Uterus (tissue), 4 donors: ENCODE results near the gene OPRPN. TPM values are rescaled to one million over a fixed set of nuclear protein-coding genes. Genes with fewer than 3 reads are reported as not detected.

Experiments used
- DNase-seq, 2 donors: peaks; one replicate each; pipeline ENCODE4 v3.0.0-alpha.2; 2019 to 2020
- H3K27ac ChIP-seq, 2 donors: fragments of 200-600 bp; sonication (generic); 1 replicate in 1 of 2; 2 replicates in 1 of 2; pipeline ENCODE4 v1.5.1; 2016 to 2018
- H3K27me3 ChIP-seq, 2 donors: fragments of 200-600 bp; sonication (generic); one replicate each; pipeline ENCODE4 v1.5.1; 2018 to 2019; ENCODE audit warnings: control low read depth in 1 of 2
- H3K36me3 ChIP-seq, 2 donors: fragments of 200-600 bp; sonication (generic); one replicate each; pipeline ENCODE4 v1.5.1; 2019; ENCODE audit warnings: control low read depth in 1 of 2
- H3K4me1 ChIP-seq, 2 donors: fragments of 200-600 bp; sonication (generic); one replicate each; pipeline ENCODE4 v1.5.1; 2018 to 2019; ENCODE audit warnings: control low read depth in 1 of 2
- H3K4me3 ChIP-seq, 2 donors: fragments of 200-600 bp; sonication (generic); 1 replicate in 1 of 2; 2 replicates in 1 of 2; pipeline ENCODE4 v1.5.1; 2018 to 2019; ENCODE audit warnings: mild to moderate bottlenecking in 1 of 2
- H3K9me3 ChIP-seq, 2 donors: fragments of 200-600 bp; sonication (generic); one replicate each; pipeline ENCODE4 v1.5.1; 2019; ENCODE audit warnings: control low read depth in 1 of 2
- POLR2A ChIP-seq, 2 donors: fragments of 450-650 bp; IDR thresholded peaks; one replicate each; pipeline ENCODE4 v1.6.1; 2016; ENCODE audit warnings: antibody characterized with exemption in 2 of 2, mild to moderate bottlenecking in 1 of 2, moderate library complexity in 1 of 2
- intact Hi-C: fragments of 100-400 bp; cut with DNase I; formaldehyde crosslinking; loops from one replicate; pipeline ENCODE4 v1.15.1; 2023; ENCODE audit warnings: low total_unique reads
- total RNA-seq, 4 donors: library from RNA; depleted of rRNA in 3 of 4; stranded (reverse); fragments of >200 nt in 3 of 4; gene quantifications; one replicate each; pipeline versions ENCODE4 v1.1.0 to v1.2.4, GENCODE V29; 2014 to 2023
- TF ChIP-seq, protein P1 (sequence below), 4 experiments: fragments of 200-600 bp in 2 of 4; fragments of 450-650 bp in 2 of 4; sonication (generic) in 2 of 4; IDR thresholded peaks; one replicate each; pipeline ENCODE4 v1.5.1; 2016 to 2019; ENCODE audit warnings: antibody characterized with exemption in 4 of 4, mild to moderate bottlenecking in 2 of 4, moderate library complexity in 1 of 4
- donor health status: DM: yes; HTN: yes; CAD: no.

OPRPN gene
- total RNA-seq: not detected

GRCh38 chr4:70397580-70397979 is at the start of gene OPRPN:
Gene OPRPN, plus strand, starts transcription at chr4:70397940. Its CDS starts 1,346 bp downstream, at chr4:70399286.
- DNase-seq: no peak
- Histone ChIP-seq H3K9me3 (no peaks in the 10 kb centered on the region), H3K4me3 (no peak within 1 kb of the TSS), H3K36me3 (no peaks in the 10 kb centered on the region), H3K27me3 (no peaks in the 10 kb centered on the region), H3K27ac (no peak within 1 kb of the TSS), H3K4me1 (no peaks in the 10 kb centered on the region)
- TF ChIP-seq, protein P1, sequence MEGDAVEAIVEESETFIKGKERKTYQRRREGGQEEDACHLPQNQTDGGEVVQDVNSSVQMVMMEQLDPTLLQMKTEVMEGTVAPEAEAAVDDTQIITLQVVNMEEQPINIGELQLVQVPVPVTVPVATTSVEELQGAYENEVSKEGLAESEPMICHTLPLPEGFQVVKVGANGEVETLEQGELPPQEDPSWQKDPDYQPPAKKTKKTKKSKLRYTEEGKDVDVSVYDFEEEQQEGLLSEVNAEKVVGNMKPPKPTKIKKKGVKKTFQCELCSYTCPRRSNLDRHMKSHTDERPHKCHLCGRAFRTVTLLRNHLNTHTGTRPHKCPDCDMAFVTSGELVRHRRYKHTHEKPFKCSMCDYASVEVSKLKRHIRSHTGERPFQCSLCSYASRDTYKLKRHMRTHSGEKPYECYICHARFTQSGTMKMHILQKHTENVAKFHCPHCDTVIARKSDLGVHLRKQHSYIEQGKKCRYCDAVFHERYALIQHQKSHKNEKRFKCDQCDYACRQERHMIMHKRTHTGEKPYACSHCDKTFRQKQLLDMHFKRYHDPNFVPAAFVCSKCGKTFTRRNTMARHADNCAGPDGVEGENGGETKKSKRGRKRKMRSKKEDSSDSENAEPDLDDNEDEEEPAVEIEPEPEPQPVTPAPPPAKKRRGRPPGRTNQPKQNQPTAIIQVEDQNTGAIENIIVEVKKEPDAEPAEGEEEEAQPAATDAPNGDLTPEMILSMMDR (IDR thresholded peaks at IDR 0.05): no peak
- no peak for TF ChIP-seq POLR2A (IDR thresholded peaks at IDR 0.05)
- intact Hi-C loops: no loop called here

GRCh38 chr4:70356185-70356584 is 41.6 kb upstream of the OPRPN start:
- no peaks in the 10 kb centered on the region for H3K4me1 ChIP-seq
- no peak for TF ChIP-seq POLR2A (IDR thresholded peaks at IDR 0.05)
- TF ChIP-seq, protein P1 (IDR thresholded peaks at IDR 0.05): no peak
- intact Hi-C loops: no loop called here
- H3K4me3 ChIP-seq: no peak overlapping the region
- no peaks in the 10 kb centered on the region for H3K36me3 ChIP-seq
- H3K9me3 ChIP-seq: no peaks in the 10 kb centered on the region
- no peak for DNase-seq
- no peak overlapping the region for H3K27ac ChIP-seq
- H3K27me3 ChIP-seq: no peaks in the 10 kb centered on the region

GRCh38 chr4:70359115-70359661 is 38.6 kb upstream of the OPRPN start:
- Histone ChIP-seq H3K4me1 (no peaks in the 10 kb centered on the region), H3K4me3 (no peak overlapping the region), H3K27me3 (no peaks in the 10 kb centered on the region), H3K9me3 (no peaks in the 10 kb centered on the region), H3K36me3 (no peaks in the 10 kb centered on the region), H3K27ac (no peak overlapping the region)
- TF ChIP-seq, protein P1 (IDR thresholded peaks at IDR 0.05): no peak
- no peak for TF ChIP-seq POLR2A (IDR thresholded peaks at IDR 0.05)
- no peak for DNase-seq
- intact Hi-C loops: no loop called here

DNA sequence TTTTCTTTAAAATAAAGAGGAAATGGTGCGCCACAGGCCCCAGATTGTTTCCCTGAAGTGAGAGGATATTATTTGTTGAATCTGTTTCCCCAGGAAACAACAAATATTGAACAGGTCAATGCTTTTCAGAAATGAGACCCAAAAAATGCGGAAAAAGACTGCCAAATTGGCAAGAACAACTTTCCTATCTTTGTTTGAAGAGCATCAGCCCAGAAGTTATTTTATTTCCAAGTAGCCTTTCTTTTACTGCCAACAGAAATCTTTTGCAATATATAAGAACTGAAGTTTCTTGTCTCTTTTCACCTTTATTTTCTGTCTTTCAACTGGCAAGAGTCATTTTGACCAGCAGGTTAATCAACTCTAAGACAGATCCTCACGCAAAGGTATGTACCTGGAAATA is 37.3 kb upstream of the OPRPN start, which contains the start of gene SMR3A:
Gene SMR3A (plus strand): TSS at position 301 of the 400 bp plus-strand sequence. CDS start 1,356 bp downstream, outside the sequence.
- TF ChIP-seq POLR2A (IDR thresholded peaks at IDR 0.05): no peak
- TF ChIP-seq, protein P1 (IDR thresholded peaks at IDR 0.05): no peak
- H3K36me3 ChIP-seq: no peaks in the 10 kb centered on the region
- H3K27me3 ChIP-seq: no peaks in the 10 kb centered on the region
- no peak for DNase-seq
- intact Hi-C loops: no loop called here
- H3K4me3 ChIP-seq: no peak within 1 kb of the TSS
- no peaks in the 10 kb centered on the region for H3K4me1 ChIP-seq
- H3K27ac ChIP-seq: no peak within 1 kb of the TSS
- H3K9me3 ChIP-seq: no peaks in the 10 kb centered on the region

GRCh38 chr4:70364002-70364401 is 33.7 kb upstream of the OPRPN start:
- TF ChIP-seq, protein P1 (IDR thresholded peaks at IDR 0.05): no peak
- no peak for TF ChIP-seq POLR2A (IDR thresholded peaks at IDR 0.05)
- intact Hi-C loops: no loop called here
- no peaks in the 10 kb centered on the region for H3K9me3 ChIP-seq
- H3K27ac ChIP-seq: no peak overlapping the region
- no peaks in the 10 kb centered on the region for H3K36me3 ChIP-seq
- H3K27me3 ChIP-seq: no peaks in the 10 kb centered on the region
- no peak overlapping the region for H3K4me3 ChIP-seq
- no peaks in the 10 kb centered on the region for H3K4me1 ChIP-seq
- no peak for DNase-seq
